Measurements from ENCODE around the gene ENOX2.
"Not testable (repeated sequence)": the region's sequence is repeated elsewhere in the genome, so short reads cannot be mapped to it uniquely, and the experiment has no call there.

ENOX2 gene

GRCh38 chrX:130827648-130828047 lies 75.4 kb downstream of the ENOX2 start:
- no peak for DNase-seq (ENCODE audit: low spot score)

GRCh38 chrX:130826249-130826648 lies 76.8 kb downstream of the ENOX2 start:
- DNase-seq (ENCODE audit: low spot score) = no peak

GRCh38 chrX:130825525-130825924 lies 77.5 kb downstream of the ENOX2 start:
- no peak for DNase-seq (ENCODE audit: low spot score)

- not testable (repeated sequence) for DNase-seq (ENCODE audit: low spot score)
Observed at GRCh38 chrX:130819367-130819766, 83.6 kb downstream of the ENOX2 start.

DNA sequence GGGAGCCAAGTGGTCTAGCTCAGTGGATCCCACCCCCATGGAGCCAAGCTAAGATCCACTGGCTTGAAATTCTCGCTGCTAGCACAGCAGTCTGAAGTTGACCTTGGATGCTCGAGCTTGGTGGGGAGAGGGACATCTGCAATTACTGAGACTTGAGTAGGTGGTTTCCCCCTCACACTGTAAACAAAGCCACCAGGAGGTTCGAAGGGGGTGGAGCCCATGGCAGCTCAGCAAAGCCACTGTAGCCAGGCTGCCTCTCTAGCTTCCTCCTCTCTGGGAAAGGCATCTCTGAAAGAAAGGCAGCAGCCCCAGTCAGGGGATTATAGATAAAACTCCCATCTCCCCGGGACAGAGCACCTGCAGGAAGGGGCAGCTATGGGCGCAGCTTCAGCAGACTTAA lies 89.1 kb downstream of the ENOX2 start:
- DNase-seq (ENCODE audit: low spot score) = not testable (repeated sequence)

- no peak for DNase-seq (ENCODE audit: low spot score)
Observed at GRCh38 chrX:130810561-130810960, 92.4 kb downstream of the ENOX2 start.

DNA sequence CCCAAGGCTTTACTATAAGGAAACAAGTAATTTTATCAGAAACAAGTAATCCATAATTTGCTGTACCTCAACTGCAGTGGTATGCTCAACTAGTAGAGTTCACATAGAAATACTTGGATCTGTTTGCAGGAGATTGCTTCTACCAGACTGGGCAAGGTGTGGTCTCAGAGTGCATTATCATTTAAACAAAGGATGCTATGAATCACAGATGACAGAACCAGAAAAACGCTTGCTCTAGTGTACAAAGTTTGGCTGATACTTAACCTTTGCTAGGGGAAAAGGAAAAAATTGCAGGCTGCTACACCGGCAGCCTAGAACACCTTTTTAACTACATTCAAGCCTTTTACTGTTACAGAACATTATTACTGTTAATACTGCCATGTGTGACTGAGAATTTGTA lies 97.1 kb downstream of the ENOX2 start:
- DNase-seq (ENCODE audit: low spot score) = no peak

DNA sequence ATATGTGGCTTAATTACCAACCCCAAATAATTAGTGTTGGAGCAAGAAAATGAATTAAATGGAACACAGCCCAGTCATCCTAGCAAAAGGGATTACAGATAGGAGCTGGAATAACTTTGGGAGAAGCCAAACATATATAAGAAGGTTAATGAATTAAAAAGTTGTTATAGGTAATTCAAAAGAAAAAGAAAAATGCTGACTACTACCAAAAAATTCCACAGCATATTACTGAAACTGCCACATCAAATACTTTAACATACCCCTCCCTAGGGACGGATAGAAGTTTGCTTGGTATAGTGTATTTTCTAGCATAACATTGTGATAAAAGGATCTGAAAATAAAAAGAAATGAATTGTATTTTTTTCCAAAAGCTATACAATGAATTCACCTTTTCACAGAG lies 99.5 kb downstream of the ENOX2 start:
- no peak for DNase-seq (ENCODE audit: low spot score)

GRCh38 chrX:130801901-130802300 lies 101.1 kb downstream of the ENOX2 start:
- no peak for DNase-seq (ENCODE audit: low spot score)

- no peak for DNase-seq (ENCODE audit: low spot score)
Observed at GRCh38 chrX:130799393-130799792, 103.6 kb downstream of the ENOX2 start.

DNA sequence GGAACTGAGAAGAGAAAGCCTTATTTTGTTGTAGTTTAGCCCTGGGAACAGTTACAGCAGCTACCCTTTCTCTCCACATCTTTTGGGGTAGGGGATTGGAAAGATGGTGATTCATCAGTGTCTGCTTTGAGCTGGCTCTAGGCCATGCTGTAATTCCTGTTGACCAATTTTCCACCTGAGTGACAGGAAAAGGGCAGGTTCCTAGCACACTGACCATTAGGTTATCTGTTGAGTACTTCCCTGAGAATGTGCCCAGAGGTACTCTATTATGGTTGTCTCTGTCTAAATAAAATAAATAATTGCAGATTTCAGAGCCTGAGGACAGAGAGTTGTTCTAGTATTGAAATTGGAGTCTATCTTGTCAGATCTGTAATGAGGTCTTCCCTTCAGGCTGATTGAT lies 109.0 kb downstream of the ENOX2 start:
- no peak for DNase-seq (ENCODE audit: low spot score)

DNA sequence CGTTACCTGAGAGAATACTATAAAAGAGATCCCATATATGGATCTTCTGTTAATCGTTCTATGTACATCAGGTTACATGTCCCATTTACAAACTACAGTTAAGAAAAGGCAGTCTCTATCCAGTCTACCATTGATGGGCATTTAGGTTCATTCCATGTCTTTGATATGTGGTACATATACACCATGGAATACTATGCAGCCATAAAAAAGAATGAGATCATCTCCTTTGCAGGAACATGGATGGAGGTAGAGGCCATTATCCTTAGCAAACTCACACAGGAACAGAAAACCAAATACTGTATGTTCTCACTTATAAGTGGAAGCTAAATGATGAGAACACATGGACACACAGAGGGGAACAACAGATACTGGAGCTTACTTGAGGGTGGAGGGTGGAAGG lies 111.1 kb downstream of the ENOX2 start:
- not testable (repeated sequence) for DNase-seq (ENCODE audit: low spot score)

DNA sequence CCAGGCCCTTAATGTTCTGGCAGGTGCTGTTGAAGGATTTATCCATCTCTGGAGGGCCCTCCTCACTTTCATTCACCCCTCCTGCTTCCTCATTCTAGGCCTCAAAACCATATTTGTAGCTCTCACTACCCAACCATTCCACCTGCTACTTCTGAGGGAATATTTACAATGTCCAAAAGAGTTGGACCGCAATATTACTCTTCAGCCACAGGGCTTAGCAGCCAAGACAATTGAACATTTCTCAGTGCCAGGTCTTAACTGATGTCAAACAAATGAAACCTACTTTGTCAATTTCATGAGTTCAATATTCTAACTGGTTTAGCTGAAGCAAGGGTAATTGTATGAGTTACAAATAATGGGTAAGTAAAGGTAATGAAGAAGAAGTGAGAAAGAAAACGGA lies 113.2 kb downstream of the ENOX2 start:
- DNase-seq (ENCODE audit: low spot score) = no peak

- no peak for DNase-seq (ENCODE audit: low spot score)
Observed at GRCh38 chrX:130788786-130789581, 114.0 kb downstream of the ENOX2 start.

DNA sequence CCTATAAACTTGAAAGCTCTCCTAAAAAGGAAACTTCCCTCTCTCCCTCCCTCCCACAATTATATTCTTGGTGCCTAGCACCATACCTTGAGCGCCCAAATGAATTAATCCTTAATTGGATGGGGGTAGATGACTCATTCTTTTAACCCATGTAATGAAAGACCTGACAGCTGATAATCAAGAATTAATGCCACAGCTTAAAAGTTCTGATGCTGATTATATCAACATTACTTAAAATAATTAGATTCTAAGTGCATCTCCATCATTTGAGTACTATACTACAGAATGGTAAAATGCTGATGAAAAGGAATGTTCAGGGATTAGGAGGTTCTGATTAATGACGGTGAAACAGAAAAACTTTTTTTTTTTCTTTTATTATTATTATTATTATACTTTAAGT lies 117.0 kb downstream of the ENOX2 start:
- no peak for DNase-seq (ENCODE audit: low spot score)

DNA sequence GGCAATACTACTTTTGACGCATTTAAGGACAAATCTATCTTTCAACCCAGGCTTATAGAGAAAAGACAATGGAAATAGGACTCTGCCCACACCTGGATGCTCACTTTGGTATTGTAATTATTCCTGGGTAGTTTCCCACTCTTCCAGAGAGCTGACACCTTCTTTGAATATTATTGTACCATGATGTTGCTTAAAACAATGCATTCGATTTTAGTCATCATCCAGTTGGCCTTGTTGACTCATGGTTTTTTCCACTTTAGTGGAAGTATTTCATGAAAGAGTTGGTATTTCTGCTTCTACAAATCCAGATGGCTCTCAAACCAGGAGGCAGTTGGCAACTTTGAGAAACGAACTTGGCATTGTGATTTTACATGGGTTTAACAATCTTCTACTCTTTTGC lies 124.2 kb downstream of the ENOX2 start:
- no peak for DNase-seq (ENCODE audit: low spot score)

- DNase-seq (ENCODE audit: low spot score) = no peak
Observed at GRCh38 chrX:130775849-130776248, 127.2 kb downstream of the ENOX2 start.

DNA sequence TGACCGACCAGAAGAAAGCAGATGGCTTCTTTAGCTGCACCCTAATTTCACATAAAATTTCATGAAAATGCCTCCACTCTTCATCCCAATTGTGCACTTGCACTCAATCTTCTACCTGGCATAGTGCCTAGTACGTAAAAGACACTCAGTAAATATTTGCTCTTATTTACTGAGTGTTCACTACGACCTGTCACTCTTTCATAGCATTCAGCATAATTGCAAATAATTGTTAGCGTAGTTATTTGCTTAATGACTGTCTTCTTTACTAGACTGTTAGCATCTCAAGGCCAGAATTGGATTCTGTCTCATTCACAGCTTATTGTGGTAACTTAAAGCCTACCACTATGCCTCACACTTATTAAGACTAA lies 130.2 kb downstream of the ENOX2 start:
- no peak for DNase-seq (ENCODE audit: low spot score)

DNA sequence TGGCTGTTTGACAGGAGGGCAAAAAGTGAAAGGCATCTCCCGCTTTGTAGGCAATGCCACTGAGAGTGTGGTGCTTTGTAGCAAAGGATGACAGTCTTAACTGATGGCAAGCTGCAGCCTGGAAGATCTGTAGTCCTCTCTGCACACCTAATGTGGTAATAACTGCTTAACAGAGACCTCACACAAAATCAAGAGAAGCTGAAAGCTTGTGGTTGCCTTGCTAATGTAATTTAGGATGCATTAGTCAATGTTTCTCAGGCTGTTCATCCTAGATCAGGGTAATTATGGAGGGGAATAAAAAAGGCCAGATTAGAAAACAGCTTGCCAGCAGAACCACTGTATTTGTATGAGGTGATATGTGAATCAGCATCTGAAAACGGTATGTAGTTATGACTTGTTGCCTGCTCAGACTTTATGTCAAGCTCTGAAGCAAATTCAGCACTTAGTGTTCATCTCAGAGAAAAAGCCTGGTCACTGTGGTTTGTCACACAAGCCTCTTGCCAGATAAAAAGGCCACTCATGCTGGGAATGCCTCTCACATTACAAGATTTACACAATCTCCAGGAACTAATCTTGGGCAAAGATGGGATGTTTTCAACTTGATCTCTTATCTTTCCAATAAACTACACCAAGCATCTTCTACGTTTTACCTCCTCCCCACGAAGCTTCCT lies 130.8 kb downstream of the ENOX2 start:
- DNase-seq (ENCODE audit: low spot score) = no peak

DNA sequence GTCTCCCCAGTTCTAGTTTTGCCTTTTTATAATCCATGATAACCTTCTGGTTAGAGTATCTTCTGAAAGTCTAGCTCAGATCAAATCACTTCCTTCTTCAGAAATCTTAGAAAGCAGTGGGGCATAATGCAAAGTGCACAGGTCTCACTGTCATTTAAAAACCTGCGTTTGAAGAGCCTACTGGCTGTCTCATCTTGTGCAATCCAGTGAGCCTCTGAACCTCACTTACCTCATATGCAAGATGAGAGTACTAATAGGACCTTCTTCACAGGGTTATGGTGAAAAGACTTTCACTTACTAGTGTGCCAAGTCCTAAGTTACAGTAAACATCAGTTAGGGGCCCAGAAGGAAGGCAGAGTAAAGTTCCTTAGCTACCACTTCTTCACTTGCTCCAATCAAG lies 131.4 kb downstream of the ENOX2 start:
- DNase-seq (ENCODE audit: low spot score) = no peak

DNA sequence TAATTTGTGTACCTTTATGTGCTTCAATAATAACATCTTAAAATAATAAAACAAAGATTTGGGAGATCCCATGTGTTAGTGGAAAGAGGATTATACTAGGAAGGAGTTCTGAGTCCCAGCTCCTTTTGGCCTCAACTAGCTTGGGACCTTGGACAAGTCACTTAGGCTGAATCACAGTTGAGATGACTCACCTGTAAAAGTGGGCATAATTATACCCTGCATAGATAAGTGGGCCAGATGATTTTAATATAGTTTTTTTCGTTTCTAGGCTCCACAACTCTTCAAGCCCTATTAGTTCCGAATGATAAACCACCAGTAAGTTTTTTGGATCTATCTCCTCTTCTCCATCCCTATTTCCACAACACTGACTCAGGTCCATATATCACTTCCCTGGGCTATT lies 131.8 kb downstream of the ENOX2 start:
- DNase-seq (ENCODE audit: low spot score) = no peak

DNA sequence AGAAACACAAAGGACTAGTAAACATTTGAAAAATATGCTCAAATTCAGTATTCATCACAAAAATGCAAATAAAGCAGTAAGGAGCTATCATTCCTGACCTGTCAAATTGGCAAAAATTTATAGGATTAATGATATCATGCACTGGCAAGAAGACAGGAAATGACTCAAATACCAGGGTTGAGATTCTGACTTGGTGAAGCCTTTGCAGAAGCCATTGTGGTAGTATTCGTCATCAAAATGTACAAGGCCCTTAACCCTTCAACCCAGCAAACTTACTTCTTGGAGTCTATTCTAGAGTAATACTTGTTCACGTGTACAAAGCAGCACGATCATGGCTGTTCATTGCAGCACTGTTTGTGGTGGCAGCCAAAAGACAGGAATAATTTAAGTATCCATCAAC lies 132.4 kb downstream of the ENOX2 start:
- no peak for DNase-seq (ENCODE audit: low spot score)

DNA sequence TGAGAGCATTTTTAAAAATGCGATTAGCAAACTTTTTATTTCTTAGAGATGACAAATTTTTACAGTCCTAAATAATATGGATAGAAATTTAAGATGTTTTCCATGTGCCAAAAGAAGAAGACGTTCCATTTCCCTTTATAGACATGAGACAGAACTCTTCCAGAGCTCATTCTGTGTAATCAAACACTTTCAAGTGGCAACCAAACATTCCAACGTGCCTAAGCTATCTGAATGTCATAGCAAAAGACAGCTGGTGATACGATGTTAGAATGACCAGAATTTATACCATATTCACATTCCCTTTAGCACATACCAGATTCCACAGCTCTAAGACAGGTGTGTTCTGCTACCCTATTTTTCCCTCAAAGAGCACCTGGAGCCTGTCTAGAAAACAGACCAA lies 133.2 kb downstream of the ENOX2 start:
- no peak for DNase-seq (ENCODE audit: low spot score)

- DNase-seq (ENCODE audit: low spot score) = no peak
Observed at GRCh38 chrX:130758072-130758471, 144.9 kb downstream of the ENOX2 start.
